GM18951 (cell line): Measurements from ENCODE around the gene EXOSC10.
"Not testable (repeated sequence)": the region's sequence is repeated elsewhere in the genome, so short reads cannot be mapped to it uniquely, and the experiment has no call there.

Experiments used
- POLR2A ChIP-seq: IDR thresholded peaks from 4 replicates; pipeline ENCODE4 v1.6.1; 2011; ENCODE audit warnings: mild to moderate bottlenecking; ENCODE audit not compliant: insufficient read length, insufficient read depth; ENCODE audit errors: extremely low read depth
- in situ Hi-C: fragments of 300-500 bp; cut with MboI; formaldehyde crosslinking; loops from one replicate; pipeline ENCODE4 v1.12.0; 2022; ENCODE audit warnings: low sequenced_read_pairs, mixed read lengths, inconsistent platforms; ENCODE audit not compliant: unreplicated experiment

Gene EXOSC10

DNA sequence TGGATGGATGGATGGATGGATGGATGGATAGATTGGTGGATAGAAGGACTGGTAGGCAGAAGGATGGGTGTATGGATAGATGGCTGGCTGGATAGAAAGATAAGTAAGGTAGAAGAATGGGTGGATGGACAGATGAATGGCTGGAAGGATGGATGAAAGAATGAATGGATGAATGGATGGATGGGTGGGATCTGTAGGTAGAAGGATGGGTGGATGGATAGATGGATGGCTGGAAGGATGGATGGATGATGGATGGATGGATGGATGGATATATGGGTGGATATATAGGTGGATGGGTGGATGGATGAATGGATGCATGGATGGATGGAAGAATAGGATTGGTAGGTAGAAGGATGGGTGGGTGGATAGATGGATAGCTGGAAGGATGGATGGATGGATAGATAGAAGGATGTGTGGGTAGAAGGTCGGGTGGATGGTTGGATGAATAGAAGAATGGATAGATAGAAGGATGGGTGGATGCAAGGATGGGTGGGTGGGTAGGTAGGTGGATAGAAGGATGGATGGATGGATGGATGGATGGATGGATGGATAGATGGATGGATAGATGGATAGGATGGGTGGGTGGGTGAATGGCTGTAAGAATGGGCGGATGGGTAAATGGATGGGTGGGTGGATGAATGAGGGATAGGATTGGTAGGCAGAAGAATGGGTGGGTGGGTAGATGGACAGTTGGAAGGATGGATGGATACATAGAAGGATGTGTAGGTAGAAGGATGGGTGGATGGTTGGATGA, 60.1 kb downstream of the EXOSC10 start:
- no peak for TF ChIP-seq POLR2A
- in situ Hi-C loops = no loop called here

DNA sequence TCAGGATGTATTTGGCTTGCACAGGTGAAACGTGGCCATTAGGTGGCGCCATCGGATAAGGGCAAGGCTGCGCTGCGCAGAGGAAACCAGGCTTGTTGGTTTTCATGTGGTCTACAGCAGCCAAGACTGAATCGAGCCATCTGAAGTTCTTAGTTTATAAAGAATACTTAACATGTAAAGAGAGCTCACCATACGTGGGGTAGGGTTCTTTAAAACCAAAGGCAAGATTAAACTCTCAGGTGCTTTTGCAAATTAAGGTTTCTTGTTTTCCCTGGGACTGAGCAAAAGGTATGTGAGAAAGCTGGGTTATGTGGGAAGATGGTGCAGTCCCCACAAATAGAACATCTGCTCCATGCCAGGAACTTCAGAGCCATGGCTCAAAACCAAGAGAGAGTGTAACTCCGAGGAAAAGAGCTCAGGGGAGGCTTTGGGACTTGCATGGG, 61.9 kb downstream of the EXOSC10 start:
- in situ Hi-C loops = no loop called here
- no peak for TF ChIP-seq POLR2A

DNA sequence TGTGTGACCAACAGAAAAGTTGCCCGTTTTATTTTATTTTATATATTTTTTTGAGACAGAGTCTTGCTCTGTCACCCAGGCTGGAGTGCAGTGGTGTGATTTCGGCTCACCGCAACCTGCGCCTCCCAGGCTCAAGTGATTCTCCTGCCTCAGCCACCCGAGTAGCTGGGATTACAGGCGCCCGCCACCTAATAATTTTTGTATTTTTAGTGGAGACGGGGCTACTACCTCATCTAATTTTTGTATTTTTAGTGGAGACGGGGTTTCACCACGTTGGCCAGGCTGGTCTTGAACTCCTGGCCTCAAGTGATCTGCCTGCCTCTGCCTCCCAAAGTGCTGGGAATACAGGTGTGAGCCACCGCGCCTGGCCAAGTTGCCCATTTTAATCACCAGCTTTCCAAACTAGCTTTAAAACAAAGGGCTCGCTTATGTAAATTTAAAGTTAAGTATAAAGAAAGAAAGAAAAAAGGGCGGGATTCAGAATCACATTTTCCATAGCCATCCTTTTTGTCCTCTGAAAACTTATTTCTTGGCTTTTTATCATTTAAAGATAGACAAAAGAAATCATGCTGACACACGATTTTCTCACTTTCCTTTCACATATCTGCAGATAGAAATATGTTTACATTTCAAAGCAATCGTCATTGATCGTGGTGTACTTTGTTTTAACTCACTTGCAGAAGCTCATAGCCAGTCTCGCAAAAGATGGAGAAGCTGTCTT, 62.5 kb downstream of the EXOSC10 start:
- in situ Hi-C loops = not testable (repeated sequence)

DNA sequence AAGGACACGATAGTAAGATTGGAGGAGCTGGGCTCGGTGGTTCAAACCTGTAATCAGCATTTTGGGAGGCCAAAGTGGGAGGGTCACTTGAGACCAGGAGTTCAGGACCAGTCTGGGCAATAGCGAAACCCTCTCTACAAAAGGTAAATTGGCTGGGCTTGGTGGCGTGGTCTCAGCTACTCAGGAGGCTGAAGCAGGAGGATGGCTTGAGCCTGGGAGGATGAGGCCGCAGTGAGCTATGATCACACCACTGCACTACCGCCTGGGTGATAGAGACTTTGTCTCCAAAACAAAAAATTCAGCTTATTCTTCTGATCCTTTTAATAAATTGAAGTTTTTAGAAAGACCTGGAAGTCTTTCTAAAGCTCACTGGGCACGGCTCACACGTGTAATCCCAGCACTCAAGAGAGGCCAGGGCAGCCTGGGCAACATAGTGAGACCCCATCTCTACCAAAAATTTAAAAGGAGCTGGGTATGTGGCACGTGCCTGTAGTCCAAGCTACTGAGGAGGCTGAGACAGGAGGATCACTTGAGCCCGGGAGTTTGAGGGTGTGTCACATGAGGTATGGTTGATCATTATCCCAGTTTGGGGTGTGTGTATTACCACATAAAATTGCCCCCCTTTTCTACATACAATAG, 67.9 kb downstream of the EXOSC10 start:
- in situ Hi-C loops = loop anchor here (5.0 kb wide), 1 partner anchor 611 kb away; no protein-coding TSS in a partner anchor

DNA sequence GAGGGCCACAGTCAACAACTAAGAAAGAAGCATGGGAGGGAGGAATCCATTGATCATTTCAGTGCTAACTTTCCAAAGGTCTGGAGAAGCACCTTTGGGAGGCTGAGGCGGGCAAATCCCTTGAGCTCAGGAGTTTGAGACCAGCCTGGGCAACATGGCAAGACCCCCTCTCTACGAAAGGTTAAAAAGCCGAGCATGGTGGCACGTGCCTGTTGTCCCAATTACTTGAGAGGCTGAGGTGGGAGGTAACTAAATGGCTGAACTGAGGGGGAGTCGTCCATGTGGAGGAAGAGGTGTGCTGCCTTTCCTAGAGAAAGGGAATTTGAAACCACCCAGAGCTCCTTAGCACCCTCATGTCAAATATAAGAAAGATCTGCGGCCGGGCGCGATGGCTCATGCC, 68.8 kb downstream of the EXOSC10 start:
- TF ChIP-seq POLR2A = no peak

More for the DNA sequence above, 67.9 kb downstream of the EXOSC10 start:
- no peak for TF ChIP-seq POLR2A

DNA sequence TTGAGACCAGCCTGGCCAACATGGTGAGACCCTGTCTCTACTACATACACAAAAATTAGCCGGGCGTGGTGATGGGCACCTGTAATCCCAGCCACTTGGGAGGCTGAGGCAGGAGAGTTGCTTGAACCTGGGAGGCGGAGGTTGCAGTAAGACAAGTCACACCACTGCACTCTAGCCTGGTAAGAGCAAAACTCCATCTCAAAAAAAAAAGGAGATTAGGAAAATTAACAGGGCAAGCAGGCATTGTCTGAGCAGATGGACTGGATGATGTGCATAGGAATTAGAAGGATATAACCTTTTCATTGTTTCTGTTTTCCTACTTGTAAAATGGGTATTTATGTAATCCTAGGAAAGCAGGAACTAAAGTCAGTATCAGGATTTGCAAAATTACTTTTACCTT, 71.7 kb downstream of the EXOSC10 start:
- no peak for TF ChIP-seq POLR2A
- in situ Hi-C loops = no loop called here

More for the DNA sequence above, 68.8 kb downstream of the EXOSC10 start:
- in situ Hi-C loops = loop anchor here (5.0 kb wide), 1 partner anchor 611 kb away; no protein-coding TSS in a partner anchor

DNA sequence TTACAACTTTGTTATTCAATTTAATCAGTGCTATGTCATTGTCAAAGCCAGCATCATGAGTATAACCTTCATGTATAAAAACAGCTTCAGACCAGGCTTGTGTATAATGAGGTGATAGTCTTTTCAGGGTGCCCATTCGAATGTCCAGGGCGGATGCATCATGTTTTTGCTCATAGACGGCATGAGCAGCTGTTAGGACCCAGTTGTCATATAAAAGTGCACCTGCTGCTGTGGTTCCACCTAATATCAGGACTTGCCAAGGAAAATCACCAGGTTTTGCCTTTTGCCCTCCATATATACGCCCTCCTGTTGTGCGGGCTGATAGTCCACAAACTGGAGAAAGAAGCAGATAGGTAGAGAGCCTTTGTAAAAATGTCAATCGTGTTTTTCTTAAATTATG, 72.4 kb downstream of the EXOSC10 start:
- in situ Hi-C loops = no loop called here
- TF ChIP-seq POLR2A = no peak

DNA sequence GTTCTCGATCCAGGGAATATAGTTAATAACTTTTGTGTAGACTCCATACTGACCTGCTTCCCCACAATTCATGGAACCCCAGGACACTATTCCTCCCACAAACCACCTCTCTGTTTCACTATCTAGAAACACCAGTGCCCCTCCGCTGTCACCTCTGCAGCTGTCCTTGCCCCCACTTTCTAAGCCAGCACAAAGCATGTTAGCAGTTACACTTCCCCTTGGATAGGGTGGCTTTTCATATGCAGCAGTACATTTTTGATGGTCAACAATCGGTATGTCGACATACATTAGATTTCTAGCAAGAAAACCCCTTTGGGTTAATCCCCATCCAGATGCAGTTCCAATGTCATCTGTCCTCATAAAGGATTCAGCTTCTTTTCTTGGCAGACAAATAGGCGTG, 72.8 kb downstream of the EXOSC10 start:
- in situ Hi-C loops = no loop called here

DNA sequence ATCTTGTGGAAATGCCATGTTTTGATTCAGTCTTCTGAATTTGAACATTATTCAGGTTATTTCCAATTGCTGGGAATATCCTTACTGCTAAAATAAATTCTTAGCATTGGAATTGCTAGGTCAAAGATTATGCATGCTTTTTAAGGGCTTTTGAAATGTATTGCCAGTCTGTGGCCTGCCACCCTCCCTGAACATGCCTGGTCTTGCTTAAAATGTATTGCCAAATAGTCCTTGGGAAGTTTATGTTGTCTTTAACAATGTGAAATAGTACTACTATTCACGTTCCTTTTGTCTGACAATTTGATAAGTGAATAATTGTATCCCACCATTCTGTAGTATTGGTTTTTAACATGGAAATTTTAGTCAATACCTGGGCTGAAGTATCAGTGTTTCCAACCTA, 73.6 kb downstream of the EXOSC10 start:
- no peak for TF ChIP-seq POLR2A
- in situ Hi-C loops = no loop called here

More for the DNA sequence above, 72.8 kb downstream of the EXOSC10 start:
- no peak for TF ChIP-seq POLR2A

DNA sequence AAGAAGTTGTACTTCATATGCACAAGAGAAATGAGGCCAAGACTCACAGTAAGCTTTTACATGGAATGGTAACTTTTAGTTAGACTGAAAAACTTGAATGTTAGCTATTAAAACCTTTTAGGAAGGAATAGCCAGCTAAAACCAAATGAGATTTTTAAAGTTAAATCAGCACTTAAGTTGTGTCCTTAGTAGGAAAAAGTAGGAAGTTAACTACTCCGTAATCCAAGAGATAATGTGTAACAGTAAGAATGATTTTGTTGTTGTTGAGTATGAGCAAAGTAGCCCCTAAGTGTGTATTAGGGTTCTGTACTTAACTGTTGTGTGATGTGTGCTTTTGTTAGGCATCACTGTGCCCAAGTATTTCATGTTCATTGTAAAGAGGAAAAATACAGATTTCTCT, 74.1 kb downstream of the EXOSC10 start:
- TF ChIP-seq POLR2A = no peak
- in situ Hi-C loops = no loop called here

DNA sequence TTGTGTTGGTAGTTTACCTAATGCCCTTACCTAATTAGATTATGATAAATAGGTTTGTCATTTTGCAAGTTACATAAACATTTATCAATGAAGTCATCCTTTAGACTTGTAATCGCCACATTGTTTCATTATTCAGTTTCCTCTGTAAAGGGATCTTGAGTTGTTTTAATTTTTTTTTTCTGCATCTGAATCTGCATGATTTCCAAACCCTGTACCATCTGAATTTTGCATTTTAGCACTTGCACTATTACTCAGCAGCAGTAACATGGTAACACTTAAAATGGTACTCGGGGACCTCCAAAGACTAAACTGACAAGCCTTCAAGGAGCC, 74.8 kb downstream of the EXOSC10 start:
- in situ Hi-C loops = no loop called here
- no peak for TF ChIP-seq POLR2A

DNA sequence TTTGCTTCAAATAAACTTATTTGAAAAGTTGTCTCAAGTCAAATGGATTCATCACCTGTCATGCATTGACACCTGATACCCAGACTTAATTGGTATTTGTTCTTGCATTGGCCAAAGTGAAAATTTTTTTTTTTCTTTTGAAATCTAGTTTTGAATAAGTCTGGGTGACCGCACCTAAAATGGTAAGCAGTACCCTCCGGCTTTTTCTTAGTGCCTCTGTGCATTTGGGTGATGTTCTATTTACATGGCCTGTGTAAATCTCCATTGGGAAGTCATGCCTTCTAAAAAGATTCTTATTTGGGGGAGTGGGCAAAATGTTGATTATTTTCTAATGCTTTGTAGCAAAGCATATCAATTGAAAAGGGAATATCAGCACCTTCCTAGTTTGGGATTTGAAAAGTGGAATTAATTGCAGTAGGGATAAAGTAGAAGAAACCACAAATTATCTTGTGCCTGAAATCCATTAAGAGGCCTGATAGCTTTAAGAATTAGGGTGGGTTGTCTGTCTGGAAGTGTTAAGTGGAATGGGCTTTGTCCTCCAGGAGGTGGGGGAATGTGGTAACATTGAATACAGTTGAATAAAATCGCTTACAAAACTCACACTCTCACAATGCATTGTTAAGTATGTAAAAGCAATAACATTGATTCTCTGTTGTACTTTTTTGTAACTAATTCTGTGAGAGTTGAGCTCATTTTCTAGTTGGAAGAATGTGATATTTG, 75.4 kb downstream of the EXOSC10 start:
- in situ Hi-C loops = no loop called here
- no peak for TF ChIP-seq POLR2A

DNA sequence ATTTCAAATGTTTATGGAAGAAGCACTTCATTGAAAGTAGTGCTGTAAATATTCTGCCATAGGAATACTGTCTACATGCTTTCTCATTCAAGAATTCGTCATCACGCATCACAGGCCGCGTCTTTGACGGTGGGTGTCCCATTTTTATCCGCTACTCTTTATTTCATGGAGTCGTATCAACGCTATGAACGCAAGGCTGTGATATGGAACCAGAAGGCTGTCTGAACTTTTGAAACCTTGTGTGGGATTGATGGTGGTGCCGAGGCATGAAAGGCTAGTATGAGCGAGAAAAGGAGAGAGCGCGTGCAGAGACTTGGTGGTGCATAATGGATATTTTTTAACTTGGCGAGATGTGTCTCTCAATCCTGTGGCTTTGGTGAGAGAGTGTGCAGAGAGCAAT, 76.5 kb downstream of the EXOSC10 start:
- no peak for TF ChIP-seq POLR2A
- in situ Hi-C loops = no loop called here
